DOHH2 (cell line): Measurements from ENCODE around the gene SPOCK1.

Source experiments
- H3F3A ChIP-seq: fragments of 200-600 bp; sonication (generic), shearing (Covaris generic); 2 replicates; pipeline ENCODE4 v1.6.0; 2016; ENCODE audit warnings: antibody characterized with exemption, mild to moderate bottlenecking; ENCODE audit not compliant: control insufficient read depth, insufficient read depth
- H3K27ac ChIP-seq: fragments of 200-600 bp; sonication (generic); 2 replicates; pipeline ENCODE4 v1.5.1; 2014; ENCODE audit warnings: low read depth, mild to moderate bottlenecking, low read length, moderate library complexity
- H3K27me3 ChIP-seq: fragments of 200-600 bp; sonication (generic); 2 replicates; pipeline ENCODE4 v1.6.1; 2014; ENCODE audit warnings: mild to moderate bottlenecking, low read length, mixed read lengths; ENCODE audit not compliant: control insufficient read depth
- H3K36me3 ChIP-seq: fragments of 200-600 bp; sonication (generic); 2 replicates; pipeline ENCODE4 v1.6.1; 2014; ENCODE audit warnings: mild to moderate bottlenecking, low read length, moderate library complexity, mixed read lengths; ENCODE audit not compliant: control insufficient read depth
- H3K4me1 ChIP-seq: fragments of 200-600 bp; sonication (generic); 2 replicates; pipeline ENCODE4 v1.6.1; 2014; ENCODE audit warnings: mild to moderate bottlenecking, low read length, mixed read lengths; ENCODE audit not compliant: control insufficient read depth
- H3K4me2 ChIP-seq: fragments of 200-600 bp; sonication (generic); 2 replicates; pipeline ENCODE4 v1.6.0; 2014; ENCODE audit warnings: mild to moderate bottlenecking, low read length, moderate library complexity
- H3K4me3 ChIP-seq: fragments of 200-600 bp; sonication (generic); 2 replicates; pipeline ENCODE4 v1.5.1; 2014; ENCODE audit warnings: mild to moderate bottlenecking, low read length, mixed read lengths
- H3K79me2 ChIP-seq: fragments of 200-600 bp; sonication (generic); 2 replicates; pipeline ENCODE4 v1.6.1; 2014; ENCODE audit warnings: mild to moderate bottlenecking, low read length, mixed read lengths; ENCODE audit not compliant: control insufficient read depth
- H3K9me2 ChIP-seq: fragments of 200-600 bp; sonication (generic); replicated peaks from 2 replicates; pipeline ENCODE4 v1.6.1; 2014; ENCODE audit warnings: mild to moderate bottlenecking, low read length, mixed read lengths; ENCODE audit not compliant: control insufficient read depth
- H3K9me3 ChIP-seq: fragments of 200-600 bp; sonication (generic); 2 replicates; pipeline ENCODE4 v1.6.1; 2014; ENCODE audit warnings: antibody characterized with exemption, low read length, mixed read lengths; ENCODE audit not compliant: control insufficient read depth, insufficient read depth
- H4K20me1 ChIP-seq: fragments of 200-600 bp; sonication (generic); 2 replicates; pipeline ENCODE4 v1.6.0; 2014; ENCODE audit warnings: low read depth, mild to moderate bottlenecking, antibody characterized with exemption, low read length, moderate library complexity; ENCODE audit not compliant: control insufficient read depth, insufficient read depth
- EZH2phosphoT487 ChIP-seq: fragments of 200-600 bp; sonication (generic); IDR thresholded peaks from 2 replicates; pipeline ENCODE4 v1.6.1; 2017; ENCODE audit warnings: borderline replicate concordance, mild to moderate bottlenecking, antibody characterized with exemption, low read length, moderate library complexity, mixed read lengths
- TF ChIP-seq, protein P1 (sequence below): fragments of 200-600 bp; sonication (generic); IDR thresholded peaks from one replicate; pipeline ENCODE4 v1.5.1; 2014; ENCODE audit warnings: antibody characterized with exemption, mild to moderate bottlenecking, low read depth, low read length; ENCODE audit not compliant: poor library complexity, severe bottlenecking

Gene SPOCK1

DNA sequence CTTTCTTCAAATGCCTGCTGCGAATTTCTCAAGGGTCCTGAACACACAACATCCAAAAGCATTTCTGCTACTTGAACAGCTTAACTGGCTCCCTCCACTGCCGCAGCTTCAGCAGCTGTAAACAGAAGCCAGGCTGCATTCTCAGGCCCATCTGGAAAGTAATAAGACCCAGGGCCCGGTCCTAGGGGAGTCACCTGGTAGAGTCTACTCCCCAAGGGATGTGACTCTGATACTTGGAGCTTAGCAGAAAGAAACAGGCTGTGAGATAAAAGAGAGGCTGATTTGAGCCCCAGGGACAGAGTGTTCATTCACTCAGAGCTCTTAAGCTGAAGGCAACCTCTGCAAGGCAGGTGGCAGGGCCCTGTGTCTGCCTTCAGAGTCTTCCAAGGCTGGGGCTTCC is 356.8 kb downstream of the SPOCK1 start:
- Histone ChIP-seq H3K4me2 (no peak overlapping the region), H3K27me3 (no peaks in the 10 kb centered on the region), H3K4me1 (no peaks in the 10 kb centered on the region), H4K20me1 (no peaks in the 10 kb centered on the region), H3K9me3 (no peaks in the 10 kb centered on the region), H3K9me2 (no peaks in the 10 kb centered on the region), H3F3A (no peaks in the 10 kb centered on the region), H3K79me2 (no peaks in the 10 kb centered on the region), H3K4me3 (no peak overlapping the region), H3K27ac (no peak overlapping the region), H3K36me3 (no peaks in the 10 kb centered on the region)
- TF ChIP-seq EZH2phosphoT487: no peak

DNA sequence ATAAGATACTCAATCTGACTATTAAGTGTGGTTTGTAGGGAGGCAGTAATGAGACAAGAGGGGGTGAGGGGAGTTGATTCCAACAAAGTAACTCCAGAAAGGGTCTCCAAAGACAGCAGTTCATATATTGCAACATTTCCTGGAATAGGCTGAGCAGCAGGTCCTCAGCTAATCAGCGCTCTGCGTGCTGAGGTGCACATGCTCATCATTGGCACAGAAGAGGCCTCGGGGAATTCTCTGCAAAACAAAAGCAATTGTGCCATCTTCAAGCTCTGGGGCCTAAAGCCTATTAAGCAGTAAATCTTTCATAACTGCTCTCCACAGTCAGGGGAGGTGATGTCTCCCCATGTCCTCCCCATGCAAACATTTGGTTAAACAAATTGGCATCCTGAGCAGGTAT is 357.3 kb downstream of the SPOCK1 start:
- no peaks in the 10 kb centered on the region for H3K36me3 ChIP-seq
- H3K9me2 ChIP-seq: no peaks in the 10 kb centered on the region
- no peaks in the 10 kb centered on the region for H3F3A ChIP-seq
- no peak overlapping the region for H3K27ac ChIP-seq
- TF ChIP-seq, protein P1, sequence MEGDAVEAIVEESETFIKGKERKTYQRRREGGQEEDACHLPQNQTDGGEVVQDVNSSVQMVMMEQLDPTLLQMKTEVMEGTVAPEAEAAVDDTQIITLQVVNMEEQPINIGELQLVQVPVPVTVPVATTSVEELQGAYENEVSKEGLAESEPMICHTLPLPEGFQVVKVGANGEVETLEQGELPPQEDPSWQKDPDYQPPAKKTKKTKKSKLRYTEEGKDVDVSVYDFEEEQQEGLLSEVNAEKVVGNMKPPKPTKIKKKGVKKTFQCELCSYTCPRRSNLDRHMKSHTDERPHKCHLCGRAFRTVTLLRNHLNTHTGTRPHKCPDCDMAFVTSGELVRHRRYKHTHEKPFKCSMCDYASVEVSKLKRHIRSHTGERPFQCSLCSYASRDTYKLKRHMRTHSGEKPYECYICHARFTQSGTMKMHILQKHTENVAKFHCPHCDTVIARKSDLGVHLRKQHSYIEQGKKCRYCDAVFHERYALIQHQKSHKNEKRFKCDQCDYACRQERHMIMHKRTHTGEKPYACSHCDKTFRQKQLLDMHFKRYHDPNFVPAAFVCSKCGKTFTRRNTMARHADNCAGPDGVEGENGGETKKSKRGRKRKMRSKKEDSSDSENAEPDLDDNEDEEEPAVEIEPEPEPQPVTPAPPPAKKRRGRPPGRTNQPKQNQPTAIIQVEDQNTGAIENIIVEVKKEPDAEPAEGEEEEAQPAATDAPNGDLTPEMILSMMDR: no peak
- no peak for TF ChIP-seq EZH2phosphoT487
- no peak overlapping the region for H3K4me3 ChIP-seq
- H3K4me2 ChIP-seq: no peak overlapping the region
- no peaks in the 10 kb centered on the region for H4K20me1 ChIP-seq
- no peaks in the 10 kb centered on the region for H3K27me3 ChIP-seq
- no peaks in the 10 kb centered on the region for H3K9me3 ChIP-seq
- no peaks in the 10 kb centered on the region for H3K4me1 ChIP-seq
- H3K79me2 ChIP-seq: no peaks in the 10 kb centered on the region

DNA sequence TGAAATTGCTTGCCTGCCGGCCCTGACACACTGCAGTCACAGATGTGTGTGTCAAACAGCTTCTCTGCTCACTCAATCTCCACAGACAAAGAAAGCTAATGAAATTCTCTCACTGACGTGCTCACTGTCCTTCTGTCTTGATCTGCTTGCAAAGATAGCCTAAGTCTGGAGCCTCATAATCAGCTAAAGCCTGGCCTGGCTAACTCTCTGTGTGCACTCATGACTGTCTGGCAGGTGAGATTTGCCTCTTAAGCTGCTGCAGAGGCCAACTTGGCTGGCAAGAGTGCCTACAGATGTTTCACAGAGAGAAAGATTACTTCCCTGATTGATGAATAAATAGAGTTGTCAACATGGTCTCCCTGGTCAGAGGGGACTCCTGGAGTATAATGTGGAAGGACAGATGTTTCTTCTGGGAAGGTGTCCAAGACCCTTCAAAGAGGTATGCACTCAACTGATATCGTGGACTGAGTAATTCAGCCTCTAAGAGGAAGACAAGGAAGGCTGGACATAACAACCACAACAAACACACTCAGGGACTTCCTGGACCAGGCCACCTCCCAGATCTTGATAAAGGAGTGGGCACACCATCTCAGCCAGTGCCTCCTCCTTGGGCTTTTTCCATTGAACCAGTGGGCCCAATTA is 362.0 kb downstream of the SPOCK1 start:
- Histone ChIP-seq H3K79me2 (no peaks in the 10 kb centered on the region), H3K4me1 (no peaks in the 10 kb centered on the region), H3K27me3 (no peaks in the 10 kb centered on the region), H3K27ac (no peak overlapping the region), H3K9me3 (no peaks in the 10 kb centered on the region), H3K4me3 (no peak overlapping the region), H3K9me2 (no peaks in the 10 kb centered on the region), H3K4me2 (no peak overlapping the region), H3K36me3 (no peaks in the 10 kb centered on the region), H3F3A (no peaks in the 10 kb centered on the region), H4K20me1 (no peaks in the 10 kb centered on the region)
- TF ChIP-seq, protein P1: no peak
- no peak for TF ChIP-seq EZH2phosphoT487

DNA sequence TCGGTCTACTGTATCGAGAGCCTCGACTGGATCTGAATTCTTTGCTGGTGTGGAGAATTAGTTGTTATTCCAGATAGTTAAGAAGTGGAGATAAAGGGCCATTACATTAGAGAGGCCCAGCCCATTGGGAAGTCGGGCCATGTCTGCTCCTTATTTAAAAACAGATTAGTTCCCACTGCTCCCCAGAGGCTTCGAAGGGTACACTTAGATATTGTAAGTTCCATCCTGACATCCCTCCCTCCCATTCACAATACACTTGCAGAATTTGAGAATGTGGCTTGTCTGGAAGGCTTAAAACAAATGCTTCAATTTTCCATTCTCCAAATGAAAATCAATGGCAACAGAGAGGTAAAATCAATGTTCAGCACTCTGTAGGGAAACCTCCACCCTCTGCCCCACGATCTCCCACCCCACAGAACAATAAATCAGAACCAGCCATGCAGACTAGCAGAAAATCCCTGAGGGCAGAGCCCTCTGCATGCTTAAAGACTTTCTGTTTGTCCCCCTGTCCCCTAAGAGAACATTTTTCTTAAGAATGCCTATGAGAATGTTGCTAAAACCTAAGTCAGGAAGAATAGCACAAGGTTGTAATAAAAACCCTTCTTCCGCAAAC is 364.1 kb downstream of the SPOCK1 start:
- H3K4me1 ChIP-seq: no peaks in the 10 kb centered on the region

More for the DNA sequence above, 364.1 kb downstream of the SPOCK1 start:
- no peak overlapping the region for H3K4me2 ChIP-seq
- H4K20me1 ChIP-seq: no peaks in the 10 kb centered on the region
- no peaks in the 10 kb centered on the region for H3K9me2 ChIP-seq
- no peaks in the 10 kb centered on the region for H3K27me3 ChIP-seq
- no peak overlapping the region for H3K27ac ChIP-seq
- TF ChIP-seq, protein P1: no peak
- no peak for TF ChIP-seq EZH2phosphoT487
- H3K36me3 ChIP-seq: no peaks in the 10 kb centered on the region
- H3K9me3 ChIP-seq: peaks cover under 1% of the 10 kb centered on the region; the same call in 1 of the 2 replicates
- no peaks in the 10 kb centered on the region for H3K79me2 ChIP-seq
- no peak overlapping the region for H3K4me3 ChIP-seq
- no peaks in the 10 kb centered on the region for H3F3A ChIP-seq
